Upper lobe of left lung (tissue), 4 donors: ENCODE data around the gene WFDC6.

Source experiments
- EP300 ChIP-seq, 4 donors: sonication (generic); formaldehyde crosslinking; IDR thresholded peaks; one replicate each; pipeline ENCODE4 v1.5.1; 2017; ENCODE audit warnings: antibody characterized with exemption in 4 of 4, control low read depth in 2 of 4
- POLR2A ChIP-seq, 4 donors: fragments of 450-650 bp; IDR thresholded peaks; one replicate each; pipeline ENCODE4 v1.5.1; 2016 to 2017; ENCODE audit warnings: antibody characterized with exemption in 4 of 4, mild to moderate bottlenecking in 2 of 4
- POLR2AphosphoS5 ChIP-seq, 2 donors: sonication (generic); formaldehyde crosslinking; IDR thresholded peaks; one replicate each; pipeline ENCODE4 v1.5.1; 2017; ENCODE audit warnings: antibody characterized with exemption in 2 of 2
- TF ChIP-seq, protein P1 (sequence below), 6 experiments: fragments of 450-650 bp in 4 of 6; fragments of 200-600 bp in 2 of 6; sonication (generic) in 2 of 6; IDR thresholded peaks; one replicate each; pipeline ENCODE4 v1.5.1; 2016 to 2019; ENCODE audit warnings: antibody characterized with exemption in 6 of 6

DNA sequence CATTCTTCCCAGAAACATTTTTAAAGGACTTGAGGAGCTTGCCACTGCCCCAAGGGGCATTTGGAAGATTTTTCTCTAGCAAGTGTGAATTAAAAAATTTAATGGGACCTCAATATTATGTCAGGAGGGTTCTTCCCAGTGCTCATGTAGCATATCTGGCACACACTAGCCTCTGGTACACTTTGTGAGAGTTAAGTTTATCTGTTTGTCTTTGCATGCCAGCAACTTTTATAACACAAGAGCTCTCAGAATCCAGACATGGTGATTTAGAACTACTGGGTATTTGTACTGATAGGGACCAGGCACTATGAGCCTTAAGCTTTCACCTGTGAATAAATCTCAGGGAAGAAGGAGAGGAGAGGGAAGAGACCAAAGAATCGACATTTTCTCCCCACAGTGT, 36.7 kb downstream of the WFDC6 start:
- no peak for TF ChIP-seq POLR2AphosphoS5 (IDR thresholded peaks at IDR 0.05)
- TF ChIP-seq EP300 (IDR thresholded peaks at IDR 0.05): no peak
- TF ChIP-seq, protein P1, sequence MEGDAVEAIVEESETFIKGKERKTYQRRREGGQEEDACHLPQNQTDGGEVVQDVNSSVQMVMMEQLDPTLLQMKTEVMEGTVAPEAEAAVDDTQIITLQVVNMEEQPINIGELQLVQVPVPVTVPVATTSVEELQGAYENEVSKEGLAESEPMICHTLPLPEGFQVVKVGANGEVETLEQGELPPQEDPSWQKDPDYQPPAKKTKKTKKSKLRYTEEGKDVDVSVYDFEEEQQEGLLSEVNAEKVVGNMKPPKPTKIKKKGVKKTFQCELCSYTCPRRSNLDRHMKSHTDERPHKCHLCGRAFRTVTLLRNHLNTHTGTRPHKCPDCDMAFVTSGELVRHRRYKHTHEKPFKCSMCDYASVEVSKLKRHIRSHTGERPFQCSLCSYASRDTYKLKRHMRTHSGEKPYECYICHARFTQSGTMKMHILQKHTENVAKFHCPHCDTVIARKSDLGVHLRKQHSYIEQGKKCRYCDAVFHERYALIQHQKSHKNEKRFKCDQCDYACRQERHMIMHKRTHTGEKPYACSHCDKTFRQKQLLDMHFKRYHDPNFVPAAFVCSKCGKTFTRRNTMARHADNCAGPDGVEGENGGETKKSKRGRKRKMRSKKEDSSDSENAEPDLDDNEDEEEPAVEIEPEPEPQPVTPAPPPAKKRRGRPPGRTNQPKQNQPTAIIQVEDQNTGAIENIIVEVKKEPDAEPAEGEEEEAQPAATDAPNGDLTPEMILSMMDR (IDR thresholded peaks at IDR 0.05): no peak
- TF ChIP-seq POLR2A (IDR thresholded peaks at IDR 0.05): no peak
